GM20000 (cell line): ENCODE results near the gene PRDM10.

Experiments used
- DNase-seq: peaks from one replicate; pipeline ENCODE4 v3.0.0; 2012; ENCODE audit warnings: low spot score
- CTCF ChIP-seq: IDR thresholded peaks from 2 replicates; pipeline ENCODE4 v1.5.1; 2012; ENCODE audit warnings: mild to moderate bottlenecking, control low read depth; ENCODE audit errors: extremely low read depth, missing control alignments

The PRDM10 gene

GRCh38 chr11:129998905-129999304 is 3.7 kb downstream of the PRDM10 start:
- no peak for DNase-seq
- TF ChIP-seq CTCF = no peak

- DNase-seq = no peak
- TF ChIP-seq CTCF = no peak
These were observed 4.5 kb downstream of the PRDM10 start for GRCh38 chr11:129998107-129998506.

GRCh38 chr11:129997513-129997912 is 5.1 kb downstream of the PRDM10 start:
- no peak for DNase-seq
- no peak for TF ChIP-seq CTCF

- no peak for DNase-seq
- no peak for TF ChIP-seq CTCF
These were observed 6.3 kb downstream of the PRDM10 start for GRCh38 chr11:129996113-129996870.

DNA sequence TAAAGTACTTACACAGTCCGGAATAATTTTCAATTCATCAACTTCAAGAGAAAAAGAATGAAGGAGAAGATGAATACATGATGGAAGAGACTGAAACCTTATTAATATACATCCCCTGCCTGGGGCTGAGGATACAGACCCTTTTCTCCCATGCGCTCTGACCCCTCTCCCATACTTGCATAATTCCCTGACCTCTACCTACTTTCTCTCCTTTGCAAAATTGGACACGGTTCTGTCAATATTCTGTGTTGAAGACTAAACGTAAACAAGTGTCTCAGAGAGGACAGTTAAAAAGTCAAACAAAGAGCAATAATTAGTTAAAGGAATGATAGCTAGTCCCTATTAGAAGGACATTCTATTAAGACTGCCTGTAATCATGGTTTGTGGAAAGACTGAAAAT is 7.5 kb downstream of the PRDM10 start:
- no peak for TF ChIP-seq CTCF
- DNase-seq = no peak

GRCh38 chr11:129992161-129992944 is 10.3 kb downstream of the PRDM10 start:
- TF ChIP-seq CTCF = peak; percentile 10
- DNase-seq = peak; percentile 54

DNA sequence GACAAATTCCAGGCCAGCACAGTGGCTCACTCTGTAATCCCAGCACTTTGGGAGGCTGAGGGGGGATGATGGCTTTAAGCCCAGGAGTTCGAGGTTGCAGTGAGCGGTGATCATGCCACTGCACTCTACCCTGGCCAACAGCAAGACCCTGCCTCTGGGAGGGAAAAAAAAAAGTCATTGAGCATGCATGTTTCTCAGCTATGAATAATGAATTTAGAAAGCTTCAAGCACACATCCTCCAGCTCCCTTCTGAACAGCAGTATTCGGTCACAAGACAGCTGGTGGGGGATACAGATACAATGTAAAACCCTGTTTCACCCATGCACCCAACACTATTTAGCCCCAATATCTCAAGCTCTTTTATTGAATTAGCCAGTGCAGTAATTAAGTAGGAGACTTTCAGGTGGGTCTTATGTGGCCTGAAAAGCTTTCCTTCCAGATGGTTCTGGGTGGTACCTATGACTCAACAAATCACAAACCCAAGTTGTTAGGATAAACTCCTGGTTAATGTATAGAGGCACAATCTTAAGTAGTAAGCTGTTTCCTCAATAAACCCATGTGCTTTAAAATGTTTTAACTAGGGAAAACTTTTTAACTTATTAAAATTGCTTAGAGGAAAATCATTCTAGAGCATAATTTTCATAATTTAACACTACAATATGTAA is 13.4 kb downstream of the PRDM10 start:
- TF ChIP-seq CTCF = no peak
- DNase-seq = no peak
